Common myeloid progenitor, CD34-positive (primary cell): ENCODE measurements around the gene MAP4K1.

Source experiments
- CTCF ChIA-PET: fragments of 350-600 bp; sonication (Branson Sonifier 250); formaldehyde crosslinking; loops from one replicate; lab custom pipeline; 2021; ENCODE audit warnings: antibody characterized with exemption; lab: Charles Lee
- POLR2A ChIA-PET: fragments of 350-600 bp; sonication (Branson Sonifier 250); formaldehyde crosslinking; loops from one replicate; lab custom pipeline; 2021; ENCODE audit warnings: antibody characterized with exemption; lab: Charles Lee
- DNase-seq, 3 donors: peaks; one replicate each; pipeline versions ENCODE4 v3.0.0 to v3.0.0-alpha.2; 2013
- H3K27ac ChIP-seq, 2 experiments: 1 replicate in 1 of 2; 2 replicates in 1 of 2; pipeline ENCODE4 v1.7.0; 2013; ENCODE audit warnings: inconsistent platforms in 2 of 2, low read length in 2 of 2, mild to moderate bottlenecking in 2 of 2, low read depth in 1 of 2, moderate library complexity in 1 of 2; ENCODE audit not compliant: severe bottlenecking in 2 of 2, insufficient read depth in 1 of 2, poor library complexity in 1 of 2
- H3K27me3 ChIP-seq, 5 experiments: replicated peaks in 2 of 5; 1 replicate in 3 of 5; 2 replicates in 2 of 5; pipeline versions ENCODE4 v1.6.1 to v1.7.0; 2013; ENCODE audit warnings: low read length in 4 of 5, mild to moderate bottlenecking in 2 of 5, moderate library complexity in 2 of 5, inconsistent platforms in 1 of 5; ENCODE audit not compliant: insufficient read depth in 5 of 5, control insufficient read depth in 4 of 5
- H3K36me3 ChIP-seq, 4 experiments: 1 replicate in 2 of 4; 2 replicates in 2 of 4; pipeline versions ENCODE4 v1.6.1 to v1.7.0; 2013; ENCODE audit warnings: low read length in 3 of 4, control low read depth in 1 of 4, mild to moderate bottlenecking in 1 of 4; ENCODE audit not compliant: control insufficient read depth in 4 of 4, insufficient read depth in 4 of 4
- H3K4me1 ChIP-seq, 4 experiments: 1 replicate in 3 of 4; 2 replicates in 1 of 4; pipeline versions ENCODE4 v1.6.1 to v1.7.1; 2013; ENCODE audit warnings: low read length in 3 of 4, mild to moderate bottlenecking in 3 of 4, control low read depth in 1 of 4, inconsistent platforms in 1 of 4, moderate library complexity in 1 of 4; ENCODE audit not compliant: control insufficient read depth in 4 of 4, insufficient read depth in 4 of 4; ENCODE audit errors: control extremely low read depth in 1 of 4
- H3K4me3 ChIP-seq, 7 experiments: 1 replicate in 4 of 7; 2 replicates in 3 of 7; pipeline versions ENCODE4 v1.5.1 to v1.7.0; 2013; ENCODE audit warnings: mild to moderate bottlenecking in 7 of 7, low read length in 6 of 7, moderate library complexity in 6 of 7, inconsistent platforms in 2 of 7, low read depth in 2 of 7, control low read depth in 1 of 7; ENCODE audit not compliant: insufficient read depth in 4 of 7, control insufficient read depth in 1 of 7; ENCODE audit errors: extremely low read depth in 1 of 7
- H3K9me3 ChIP-seq, 5 experiments: 1 replicate in 4 of 5; 2 replicates in 1 of 5; pipeline versions ENCODE4 v1.6.1 to v1.7.1; 2013; ENCODE audit warnings: low read length in 4 of 5, mild to moderate bottlenecking in 2 of 5, inconsistent platforms in 1 of 5, low read depth in 1 of 5, moderate library complexity in 1 of 5; ENCODE audit not compliant: control insufficient read depth in 4 of 5, insufficient read depth in 2 of 5; ENCODE audit errors: control extremely low read depth in 1 of 5
- WGBS: methylation state at CpG from one replicate; pipeline ENCODE4 v1.1.5; 2013; ENCODE audit not compliant: insufficient coverage; 5-methylcytosine and 5-hydroxymethylcytosine counted together

MAP4K1 gene

GRCh38 chr19:38663957-38664502 lies 46.3 kb upstream of the MAP4K1 start:
- CTCF ChIA-PET = interaction anchor here (1.3 to 4.2 kb wide), 6 partner anchors 13 to 29 kb away, joined by 3 to 22 read pairs (median 6); no protein-coding TSS in a partner anchor
- POLR2A ChIA-PET = no interaction called here

DNA sequence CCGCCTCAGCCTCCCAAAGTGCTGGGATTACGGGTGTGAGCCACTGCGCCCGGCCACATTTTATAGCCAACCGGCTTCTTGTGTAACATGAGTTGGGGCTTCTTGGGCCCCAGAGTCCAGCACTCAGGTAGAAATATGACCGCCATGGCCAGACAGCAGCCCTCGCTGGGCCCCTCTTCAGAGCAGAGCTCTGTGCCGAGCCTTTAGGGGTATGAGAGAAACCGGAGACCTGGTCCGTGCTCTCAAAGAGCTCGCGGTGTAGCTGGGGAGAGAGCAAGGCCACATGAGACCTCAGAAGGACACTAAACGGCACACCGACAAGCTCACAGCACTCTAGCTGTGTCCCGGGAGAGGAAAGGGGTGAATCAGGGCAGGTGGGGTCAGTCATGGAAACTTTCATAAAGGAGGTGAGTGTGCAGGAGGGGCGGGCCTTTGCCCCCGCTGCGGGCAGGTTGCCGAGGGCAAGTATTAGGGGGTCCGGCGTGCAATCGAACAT lies 45.5 kb upstream of the MAP4K1 start:
- Histone ChIP-seq H3K27ac (peak overlapping the region in 1 of 2 experiments; percentile 51), H3K9me3 (no peaks in the 10 kb centered on the region), H3K4me3 (no peak overlapping the region), H3K27me3 (no peaks in the 10 kb centered on the region), H3K4me1 (peaks cover 29 to 68% (median 61%) of the 10 kb centered on the region in 4 experiments), H3K36me3 (peaks cover 0 to 30% (median 0%) of the 10 kb centered on the region in 4 experiments)
- no peak for DNase-seq
- 98% methylated on average over 21 of the region's 22 CpGs for WGBS
- ChIA-PET POLR2A (no interaction called here), CTCF (interaction anchor here (1.1 to 4.2 kb wide), 6 partner anchors 11 to 27 kb away, joined by 3 to 22 read pairs (median 4); no protein-coding TSS in a partner anchor)

More at GRCh38 chr19:38663957-38664502, 46.3 kb upstream of the MAP4K1 start:
- H3K4me1 ChIP-seq = peaks cover 32 to 76% (median 69%) of the 10 kb centered on the region in 4 experiments
- H3K4me3 ChIP-seq = peak overlapping the region in 2 of 7 experiments; percentile 1 to 52
- H3K27me3 ChIP-seq = no peaks in the 10 kb centered on the region
- peaks cover 0 to 34% (median 0%) of the 10 kb centered on the region in 4 experiments for H3K36me3 ChIP-seq
- peak overlapping the region in 1 of 2 experiments; percentile 51 for H3K27ac ChIP-seq
- DNase-seq = peak in 2 of 3 donors; percentile 67 to 75
- 84% methylated on average over 13 of the region's 19 CpGs for WGBS
- no peaks in the 10 kb centered on the region for H3K9me3 ChIP-seq

- WGBS = 100% methylated on average over 5 of the region's 7 CpGs
Measured at GRCh38 chr19:38662537-38663155, 44.9 kb upstream of the MAP4K1 start.

DNA sequence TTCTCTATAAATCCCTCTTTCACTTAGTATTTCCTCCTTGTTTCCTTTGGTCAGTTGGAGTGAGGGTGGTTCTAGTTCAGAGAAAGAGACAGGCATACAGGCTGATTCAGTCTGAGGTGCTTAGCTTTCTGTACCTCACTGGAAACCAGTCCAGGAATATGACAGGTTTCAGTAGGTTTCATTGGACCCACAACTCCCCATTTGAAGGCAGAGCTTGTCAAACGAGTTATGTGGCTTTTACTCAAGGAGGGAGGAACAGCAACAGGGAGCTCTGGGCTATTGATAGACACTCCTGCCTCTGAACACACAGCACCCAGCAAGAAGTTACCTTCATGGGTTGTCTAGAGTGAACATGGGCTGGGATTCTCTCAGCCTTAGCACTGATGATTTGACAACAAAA lies 44.2 kb upstream of the MAP4K1 start:
- H3K4me1 ChIP-seq = peaks cover 19 to 62% (median 54%) of the 10 kb centered on the region in 4 experiments
- H3K9me3 ChIP-seq = no peaks in the 10 kb centered on the region
- peak overlapping the region in 1 of 2 experiments; percentile 45 for H3K27ac ChIP-seq
- CTCF ChIA-PET = interaction anchor here (0.7 to 1.5 kb wide), 4 partner anchors 10 to 132 kb away, joined by 3 to 4 read pairs (median 3); no protein-coding TSS in a partner anchor
- WGBS = 29% methylated on average over 1 of the region's 1 CpG
- H3K4me3 ChIP-seq = no peak overlapping the region
- H3K27me3 ChIP-seq = no peaks in the 10 kb centered on the region
- peaks cover 0 to 37% (median 0%) of the 10 kb centered on the region in 4 experiments for H3K36me3 ChIP-seq
- no peak for DNase-seq
- POLR2A ChIA-PET = interaction anchor here (0.6 kb wide), 1 partner anchor 24 kb away, joined by 3 read pairs; no protein-coding TSS in a partner anchor

More at GRCh38 chr19:38662537-38663155, 44.9 kb upstream of the MAP4K1 start:
- no peak overlapping the region for H3K4me3 ChIP-seq
- no peak for DNase-seq
- H3K4me1 ChIP-seq = peaks cover 23 to 66% (median 60%) of the 10 kb centered on the region in 4 experiments
- H3K9me3 ChIP-seq = no peaks in the 10 kb centered on the region
- ChIA-PET CTCF (interaction anchor here (0.9 to 1.5 kb wide), 6 partner anchors 10 to 133 kb away, joined by 3 to 4 read pairs (median 3); no protein-coding TSS in a partner anchor), POLR2A (interaction anchor here (0.6 kb wide), 1 partner anchor 24 kb away, joined by 3 read pairs; no protein-coding TSS in a partner anchor)
- peak overlapping the region in 1 of 2 experiments; percentile 45 for H3K27ac ChIP-seq
- H3K36me3 ChIP-seq = peaks cover 0 to 35% (median 0%) of the 10 kb centered on the region in 4 experiments
- H3K27me3 ChIP-seq = no peaks in the 10 kb centered on the region

- H3K4me1 ChIP-seq = peaks cover 17 to 60% (median 47%) of the 10 kb centered on the region in 4 experiments
- ChIA-PET POLR2A (no interaction called here), CTCF (no interaction called here)
- WGBS = 93% methylated on average over 6 of the region's 7 CpGs
- H3K36me3 ChIP-seq = peaks cover 0 to 43% (median 3%) of the 10 kb centered on the region in 4 experiments
- no peak overlapping the region for H3K4me3 ChIP-seq
- no peak overlapping the region for H3K27ac ChIP-seq
- no peaks in the 10 kb centered on the region for H3K9me3 ChIP-seq
- DNase-seq = no peak
- no peaks in the 10 kb centered on the region for H3K27me3 ChIP-seq
Measured at GRCh38 chr19:38661136-38661535, 43.4 kb upstream of the MAP4K1 start.

DNA sequence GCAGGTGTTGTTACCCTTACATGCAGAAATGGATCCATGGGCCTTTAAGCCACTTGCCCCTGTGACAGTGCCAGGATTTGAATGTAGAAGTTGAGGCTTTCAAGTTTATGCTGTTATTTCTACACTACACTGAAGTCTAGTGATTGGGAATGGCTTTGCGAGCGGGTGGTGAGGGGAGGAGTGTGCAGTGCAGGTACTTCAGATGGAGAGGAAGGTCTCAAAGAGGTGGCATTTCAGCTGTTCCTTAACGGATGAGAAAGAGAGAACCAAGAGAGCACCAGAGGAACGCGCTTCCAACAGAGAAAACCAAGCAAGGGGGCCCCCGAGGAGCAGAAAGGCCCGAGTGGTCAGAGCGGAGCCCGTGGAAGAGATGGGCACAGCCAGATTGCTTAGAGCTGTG lies 43.0 kb upstream of the MAP4K1 start:
- ChIA-PET CTCF (no interaction called here), POLR2A (no interaction called here)
- 97% methylated on average over 8 of the region's 9 CpGs for WGBS
- H3K4me1 ChIP-seq = peaks cover 17 to 60% (median 45%) of the 10 kb centered on the region in 4 experiments
- peaks cover 2 to 45% (median 4%) of the 10 kb centered on the region in 4 experiments for H3K36me3 ChIP-seq
- no peak overlapping the region for H3K27ac ChIP-seq
- H3K27me3 ChIP-seq = no peaks in the 10 kb centered on the region
- no peaks in the 10 kb centered on the region for H3K9me3 ChIP-seq
- no peak for DNase-seq
- no peak overlapping the region for H3K4me3 ChIP-seq
